T-helper 2 cell treated with Interferon-gamma antibody and Interleukin-4, amounts not matched to agents 100 ng/mL and 5 ng/mL, for 36 hours (primary cell): ENCODE measurements around the gene HOXC5. TPM values are rescaled to one million over a fixed set of nuclear protein-coding genes. Genes with fewer than 3 reads are reported as not detected.

Experiments used
- intact Hi-C: fragments of 100-400 bp; cut with micrococcal nuclease; formaldehyde crosslinking; loops from one replicate; pipeline ENCODE4 v1.15.1; 2023
- total RNA-seq: library from RNA; stranded (reverse); gene quantifications from 2 replicates; pipeline ENCODE4 v1.2.3, GENCODE V29; 2022

The HOXC5 gene
- total RNA-seq: not detected in 2 replicates

DNA sequence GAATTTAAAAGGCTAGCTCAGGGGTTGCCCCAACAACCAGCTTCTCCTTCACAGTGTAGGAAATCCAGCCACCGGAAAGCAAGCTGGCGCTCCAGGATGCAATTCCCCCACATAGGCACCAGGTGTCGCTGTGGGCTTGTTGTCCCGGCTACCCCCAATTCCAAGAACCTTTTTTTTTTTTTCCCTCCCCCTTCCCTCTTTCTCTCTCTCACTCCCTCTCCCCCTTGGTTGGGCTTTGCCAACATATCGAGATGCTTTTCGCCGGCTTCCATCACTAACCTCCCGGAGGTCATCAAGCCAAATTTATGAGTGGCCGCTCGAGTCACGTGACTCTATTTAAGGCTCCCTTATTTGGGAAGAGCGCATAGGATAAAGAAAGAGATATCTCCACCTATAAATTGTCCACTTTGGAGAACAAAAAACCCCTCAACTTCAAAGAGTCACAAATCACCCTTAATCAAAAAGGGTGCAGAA is at the start of gene HOXC5:
HOXC5 (plus strand) TSS at position 424 of the 474 bp plus-strand sequence. CDS start 73 bp downstream, outside the sequence.
- intact Hi-C loops: loop anchor here (1.0 to 5.0 kb wide), 4 partner anchors 16 to 159 kb away; no protein-coding TSS in a partner anchor

DNA sequence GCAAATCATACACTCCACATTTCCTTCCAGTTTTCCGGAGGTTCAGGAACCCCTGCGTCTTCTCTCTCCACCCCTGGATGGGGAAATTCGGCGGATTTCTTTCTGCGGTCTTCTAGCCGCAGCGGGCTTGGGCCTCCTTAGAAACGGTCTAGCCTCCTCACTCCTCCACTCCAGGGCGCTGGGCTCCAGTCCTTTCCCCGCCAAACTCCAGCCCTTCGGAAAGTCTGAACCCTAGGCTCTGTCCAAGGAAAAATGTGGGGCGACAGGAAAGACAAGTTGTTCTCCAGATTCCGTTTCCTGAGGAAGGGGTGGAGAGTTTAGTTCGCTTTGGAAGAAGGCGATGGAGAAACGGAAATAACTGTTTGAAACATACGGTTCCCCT is 49.3 kb upstream of the HOXC5 start:
- intact Hi-C loops: loop anchor here (5.0 kb wide), 1 partner anchor 49 kb away; the partner anchor contains the start of gene HOXC5

DNA sequence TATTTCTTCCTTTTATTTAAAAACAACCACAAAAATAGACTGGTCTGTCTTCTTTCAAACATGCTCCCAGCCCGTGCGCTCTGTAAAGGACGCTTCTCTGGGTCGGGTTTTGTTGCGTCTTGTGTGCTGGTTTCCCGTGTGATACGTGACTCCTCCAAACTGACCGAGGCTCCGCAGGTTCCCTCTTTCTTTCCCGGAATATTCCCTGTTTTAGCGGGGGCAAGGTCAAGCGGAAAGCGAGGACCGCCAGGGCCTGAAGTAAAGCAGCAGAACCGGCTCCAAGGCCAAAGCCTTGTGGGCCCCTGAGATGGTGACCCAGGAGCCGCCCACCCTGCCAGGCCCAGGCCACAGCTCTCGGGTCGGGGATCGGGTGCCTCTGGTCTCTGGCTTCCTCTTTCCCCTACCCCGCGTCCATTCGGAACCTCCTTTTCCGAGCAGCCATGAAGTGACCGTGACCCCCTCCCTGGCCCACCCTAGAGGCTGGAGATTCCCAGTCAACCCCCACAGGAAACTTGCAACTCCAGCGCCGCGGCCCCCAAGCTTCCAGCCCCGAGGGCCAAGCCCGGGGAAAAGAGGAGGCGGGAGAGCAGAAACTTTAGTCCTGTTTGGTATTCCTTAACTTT is 48.8 kb upstream of the HOXC5 start:
- intact Hi-C loops: loop anchor here (2.0 to 5.0 kb wide), 2 partner anchors 19 to 48 kb away; partner anchors contain the start of gene HOXC5

DNA sequence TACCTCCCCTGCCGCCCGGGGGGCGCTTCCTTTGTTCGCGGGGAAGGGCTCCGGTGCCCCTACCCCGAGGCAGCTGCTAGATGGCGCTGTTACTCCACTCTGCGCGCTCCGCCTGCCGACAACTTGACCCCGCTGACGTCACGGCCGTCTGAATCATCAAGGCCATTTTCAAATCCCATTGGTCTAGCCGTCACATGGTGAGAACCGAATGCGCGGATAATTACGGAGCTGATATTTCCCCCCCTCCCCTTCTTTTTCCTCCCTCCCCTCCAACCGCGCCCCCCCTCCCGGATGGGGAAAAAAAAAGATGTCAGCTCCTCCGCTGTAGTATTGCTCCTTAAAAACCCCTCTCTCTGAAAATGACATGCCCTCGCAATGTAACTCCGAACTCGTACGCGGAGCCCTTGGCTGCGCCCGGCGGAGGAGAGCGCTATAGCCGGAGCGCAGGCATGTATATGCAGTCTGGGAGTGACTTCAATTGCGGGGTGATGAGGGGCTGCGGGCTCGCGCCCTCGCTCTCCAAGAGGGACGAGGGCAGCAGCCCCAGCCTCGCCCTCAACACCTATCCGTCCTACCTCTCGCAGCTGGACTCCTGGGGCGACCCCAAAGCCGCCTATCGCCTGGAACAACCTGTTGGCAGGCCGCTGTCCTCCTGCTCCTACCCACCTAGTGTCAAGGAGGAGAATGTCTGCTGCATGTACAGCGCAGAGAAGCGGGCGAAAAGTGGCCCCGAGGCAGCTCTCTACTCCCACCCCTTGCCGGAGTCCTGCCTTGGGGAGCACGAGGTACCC is 47.8 kb upstream of the HOXC5 start, which contains the start of gene HOXC10:
HOXC10 (plus strand) TSS at position 246 of the 791 bp plus-strand sequence; CDS start at position 360, 114 bp downstream.
- intact Hi-C loops: loop anchor here (2.0 to 5.0 kb wide), 3 partner anchors 18 to 67 kb away; partner anchors contain the start of genes HOXC4 and HOXC5

DNA sequence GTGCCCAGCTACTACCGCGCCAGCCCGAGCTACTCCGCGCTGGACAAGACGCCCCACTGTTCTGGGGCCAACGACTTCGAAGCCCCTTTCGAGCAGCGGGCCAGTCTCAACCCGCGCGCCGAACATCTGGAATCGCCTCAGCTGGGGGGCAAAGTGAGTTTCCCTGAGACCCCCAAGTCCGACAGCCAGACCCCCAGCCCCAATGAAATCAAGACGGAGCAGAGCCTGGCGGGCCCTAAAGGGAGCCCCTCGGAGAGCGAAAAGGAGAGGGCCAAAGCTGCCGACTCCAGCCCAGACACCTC is 47.2 kb upstream of the HOXC5 start:
- intact Hi-C loops: loop anchor here (2.0 to 5.0 kb wide), 2 partner anchors 17 to 67 kb away; partner anchors contain the start of gene HOXC4

DNA sequence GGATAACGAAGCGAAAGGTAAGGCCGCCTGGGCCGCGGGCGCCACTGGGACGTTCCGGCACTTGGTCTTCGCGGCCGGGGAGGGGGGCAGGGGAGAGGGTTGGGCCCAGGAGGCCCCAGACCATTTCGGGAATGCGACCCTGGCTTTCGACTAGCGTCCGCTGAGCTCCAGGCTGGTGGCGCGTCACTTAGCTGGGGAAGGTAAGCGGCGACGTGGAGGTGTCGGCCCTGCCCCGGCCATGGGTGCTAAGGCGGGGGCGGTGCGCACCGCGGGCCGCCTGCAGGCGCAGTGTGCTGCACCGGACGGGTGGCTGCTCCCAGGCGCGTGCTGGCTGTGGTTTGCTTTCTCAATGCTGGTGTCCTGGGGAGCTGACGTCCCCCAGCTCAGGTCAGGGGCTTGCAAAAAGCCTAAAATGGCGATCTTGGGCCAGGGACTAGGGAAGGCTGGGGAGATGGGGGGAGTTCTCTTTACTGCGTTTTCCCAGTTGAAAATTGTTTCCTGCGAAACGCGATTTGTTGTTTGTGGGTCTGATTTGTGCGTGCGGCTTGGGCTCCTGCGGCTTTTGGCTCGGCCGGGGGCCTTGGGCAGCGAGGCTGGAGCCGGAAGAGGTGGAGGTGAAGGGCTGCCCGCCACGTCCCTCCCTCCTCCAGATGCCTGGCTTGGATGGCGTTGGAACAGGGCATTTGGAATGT is 46.7 kb upstream of the HOXC5 start:
- intact Hi-C loops: loop anchor here (2.0 to 5.0 kb wide), 2 partner anchors 17 to 66 kb away; partner anchors contain the start of gene HOXC4

DNA sequence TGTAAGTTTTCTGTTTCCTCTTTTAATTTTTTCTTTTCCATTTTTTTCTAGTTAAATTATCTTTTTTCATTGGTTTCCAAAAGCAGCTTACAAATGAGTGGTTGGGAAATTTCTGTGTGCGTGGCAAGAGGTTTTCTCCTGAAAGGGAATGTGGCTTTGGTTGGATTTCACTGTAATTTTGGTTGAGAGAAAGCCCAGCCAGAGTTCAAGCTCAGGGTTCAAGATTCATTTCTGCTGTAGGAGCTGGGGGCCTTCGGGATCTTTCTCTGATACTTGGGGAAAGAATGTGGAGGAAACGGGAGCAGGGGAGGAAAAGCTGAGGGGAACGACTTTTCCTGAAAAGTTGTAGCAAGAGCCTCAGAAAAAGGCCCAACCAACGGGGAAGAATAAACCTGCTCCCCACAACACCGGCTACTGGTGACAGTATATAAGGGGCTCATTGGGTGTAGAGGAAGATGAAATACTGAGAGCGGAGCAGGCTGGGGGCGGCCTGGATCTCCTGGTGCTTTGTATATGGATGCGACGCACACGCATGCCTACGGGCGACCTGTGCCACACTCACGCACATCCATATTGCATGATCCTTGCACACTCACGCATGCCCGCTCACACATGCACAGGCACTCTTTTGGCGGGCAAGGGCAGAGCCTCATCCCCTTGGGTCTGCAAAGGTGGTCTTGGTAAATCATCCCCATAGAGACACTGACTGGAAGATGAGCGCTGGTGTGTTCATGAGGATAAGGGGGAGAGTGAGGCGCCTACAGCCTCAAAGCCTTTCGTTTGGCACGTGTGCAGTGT is 46.0 kb upstream of the HOXC5 start:
- intact Hi-C loops: loop anchor here (5.0 kb wide), 1 partner anchor 65 kb away; the partner anchor contains the start of gene HOXC4

DNA sequence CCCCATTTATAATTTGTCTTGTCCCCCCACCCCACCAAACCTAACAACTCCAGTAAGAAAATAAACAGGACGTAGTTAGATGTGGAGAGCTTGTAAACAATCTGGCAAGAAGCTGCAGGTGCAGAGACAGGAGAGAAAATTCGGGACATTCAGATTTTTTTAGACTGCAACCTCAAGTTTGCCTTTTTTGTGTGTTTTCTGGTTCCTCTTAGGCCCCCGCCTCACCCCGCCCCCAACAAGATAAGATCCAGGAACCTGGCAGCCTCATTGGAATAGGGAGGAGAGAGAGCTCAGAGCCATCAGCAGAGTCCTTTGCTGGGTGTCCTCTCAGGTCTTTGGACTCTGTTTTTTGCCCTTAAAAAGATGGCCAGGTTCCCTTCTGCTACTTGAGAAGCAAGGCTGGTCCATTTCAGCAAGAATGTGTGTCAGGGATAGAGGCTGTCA is 45.0 kb upstream of the HOXC5 start:
- intact Hi-C loops: loop anchor here (5.0 kb wide), 1 partner anchor 64 kb away; the partner anchor contains the start of gene HOXC4

DNA sequence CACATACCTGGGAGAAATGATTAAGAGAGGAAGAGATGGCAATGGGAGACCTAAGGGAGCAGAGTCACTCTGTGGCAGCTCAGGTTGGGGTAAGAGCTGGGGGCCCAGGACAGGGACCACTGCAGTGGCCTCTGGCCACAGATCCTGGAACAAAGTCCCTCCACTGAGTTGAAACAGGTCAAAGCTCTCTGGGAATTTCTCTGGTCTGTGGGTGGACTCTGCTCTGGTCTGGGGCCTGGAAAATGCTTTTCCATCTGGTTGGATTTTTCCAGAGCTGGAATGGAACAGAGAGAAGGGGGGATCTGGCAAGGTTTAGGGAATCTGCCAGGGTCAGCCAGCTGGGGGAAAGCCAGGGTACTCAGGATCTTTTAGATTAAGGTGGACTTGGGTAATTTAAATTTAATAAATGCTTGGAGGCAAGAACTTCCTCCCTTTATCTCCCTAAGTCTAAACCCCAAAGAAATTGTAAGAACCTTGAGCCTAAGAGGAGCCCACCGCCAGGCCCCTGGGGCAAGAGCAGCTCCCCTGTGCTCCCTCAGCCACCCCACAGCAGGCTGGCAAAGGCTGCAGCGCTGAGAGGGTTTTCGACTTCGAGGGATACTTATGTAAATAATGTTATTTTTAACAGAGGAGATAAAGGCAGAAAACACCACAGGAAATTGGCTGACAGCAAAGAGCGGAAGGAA is 44.2 kb upstream of the HOXC5 start:
- intact Hi-C loops: loop anchor here (5.0 kb wide), 1 partner anchor 64 kb away; the partner anchor contains the start of gene HOXC4

DNA sequence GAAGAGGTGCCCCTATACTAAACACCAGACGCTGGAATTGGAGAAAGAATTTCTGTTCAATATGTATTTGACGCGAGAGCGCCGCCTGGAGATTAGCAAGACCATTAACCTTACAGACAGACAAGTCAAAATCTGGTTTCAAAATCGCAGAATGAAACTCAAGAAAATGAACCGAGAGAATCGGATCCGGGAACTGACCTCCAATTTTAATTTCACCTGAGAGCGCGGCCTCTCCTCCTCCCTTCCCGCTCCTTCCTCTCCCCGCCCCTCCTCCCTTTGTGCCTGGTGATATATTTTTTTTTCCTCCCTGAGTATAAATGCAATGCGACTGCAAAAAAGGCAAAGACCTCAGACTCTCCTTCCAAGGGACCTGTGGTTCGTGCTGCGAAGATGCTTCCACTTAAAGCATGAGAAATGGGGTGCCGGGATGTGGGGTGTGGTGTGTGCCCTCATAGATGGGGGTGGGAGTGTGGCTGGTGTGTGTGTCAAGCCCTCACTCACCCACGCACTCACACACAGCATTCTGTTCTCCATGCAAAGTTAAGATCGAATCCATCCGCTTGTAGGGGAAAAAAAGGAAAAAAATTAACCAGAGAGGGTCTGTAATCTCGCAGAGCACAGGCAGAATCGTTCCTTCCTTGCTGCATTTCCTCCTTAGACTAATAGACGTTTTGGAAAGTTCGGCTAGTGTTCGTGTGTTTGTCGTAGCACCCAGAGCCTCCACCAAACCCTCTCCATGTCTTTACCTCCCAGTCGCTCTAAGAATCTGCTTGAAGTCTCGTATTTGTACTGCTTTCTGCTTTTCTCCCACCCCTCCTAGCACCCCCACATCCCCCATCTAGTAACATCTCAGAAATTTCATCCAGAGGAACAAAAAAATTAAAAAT is 43.4 kb upstream of the HOXC5 start:
- intact Hi-C loops: loop anchor here (5.0 kb wide), 1 partner anchor 63 kb away; the partner anchor contains the start of gene HOXC4

DNA sequence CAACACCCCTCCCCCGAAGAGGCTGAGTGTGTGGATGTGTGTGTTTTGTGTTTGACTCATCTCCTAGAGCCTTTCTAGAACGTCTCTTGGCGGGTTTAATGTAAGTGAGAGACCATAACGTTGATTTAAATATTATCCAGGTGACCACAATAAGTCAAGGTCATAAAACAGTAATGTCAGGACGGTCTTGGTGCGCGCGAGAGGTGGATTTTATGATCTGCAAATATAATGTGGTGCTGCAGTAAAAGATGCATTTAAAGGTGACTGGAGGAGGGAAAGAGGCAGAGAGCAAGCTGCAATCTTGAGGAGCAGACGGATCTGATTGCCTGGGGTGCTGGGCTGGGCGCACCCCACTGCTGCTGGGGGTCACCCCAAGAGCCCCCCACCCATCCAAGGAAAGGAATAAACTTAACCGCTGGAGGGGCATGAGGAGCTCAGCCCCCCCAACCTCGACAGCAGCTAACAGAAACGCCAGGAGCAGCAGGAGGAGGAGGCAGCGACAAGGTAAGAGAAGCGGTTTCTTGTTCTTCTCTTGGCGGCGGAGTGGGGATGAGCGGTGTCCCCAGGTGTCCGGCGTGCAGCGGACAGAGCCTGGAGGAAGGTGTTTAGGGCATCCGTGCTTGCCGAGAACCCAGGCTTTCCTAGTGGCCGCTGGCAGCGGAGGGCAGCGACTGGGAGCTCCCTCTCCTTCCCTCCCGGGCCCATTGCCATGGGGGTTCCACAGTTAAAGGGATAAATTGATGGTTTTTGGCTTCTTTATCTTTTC is 42.4 kb upstream of the HOXC5 start:
- intact Hi-C loops: no loop called here

DNA sequence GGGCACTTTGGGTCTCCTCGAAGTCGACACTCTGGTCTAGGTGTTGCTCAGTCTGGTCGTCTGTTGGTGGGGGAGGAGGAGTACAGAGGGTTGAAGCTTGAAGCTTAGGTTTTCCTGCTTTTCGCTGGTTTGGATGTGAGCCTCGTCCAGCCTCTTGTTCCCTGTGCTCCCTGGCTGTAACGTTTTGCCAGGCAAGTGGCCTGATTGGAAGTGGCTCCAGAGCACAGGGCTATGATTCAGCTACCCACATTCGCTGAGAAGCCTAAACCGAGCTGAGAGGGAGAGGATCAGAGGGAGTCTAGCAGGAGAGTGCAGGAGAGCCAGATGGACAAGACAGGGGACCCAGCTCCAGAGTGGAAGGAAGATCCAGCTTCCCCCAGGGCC is 41.8 kb upstream of the HOXC5 start:
- intact Hi-C loops: no loop called here

DNA sequence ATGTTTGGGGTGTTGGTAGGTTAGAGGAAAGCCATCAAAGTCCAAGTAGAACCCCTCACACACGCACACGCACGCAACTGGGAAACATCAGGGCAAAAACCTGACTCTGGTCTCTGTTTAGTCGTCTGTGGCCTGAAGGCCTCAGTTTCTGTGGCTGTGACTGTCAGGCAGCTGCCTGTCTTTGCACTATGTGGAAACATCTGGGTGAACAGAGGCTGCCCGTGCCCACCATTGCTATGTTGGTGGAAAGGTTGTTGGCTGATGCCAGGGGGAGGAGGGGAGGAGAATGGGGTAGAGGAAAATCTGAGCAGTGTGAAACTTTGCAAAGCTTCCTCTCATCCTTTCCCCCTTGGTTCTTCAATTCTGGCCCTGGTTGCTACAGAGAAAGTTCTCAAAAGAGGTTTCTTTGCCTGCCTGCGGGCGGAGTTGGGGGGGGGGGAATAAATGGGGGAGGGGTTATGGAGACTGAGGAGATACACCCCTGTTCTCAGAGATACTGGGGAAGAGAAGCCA is 40.4 kb upstream of the HOXC5 start:
- intact Hi-C loops: no loop called here

DNA sequence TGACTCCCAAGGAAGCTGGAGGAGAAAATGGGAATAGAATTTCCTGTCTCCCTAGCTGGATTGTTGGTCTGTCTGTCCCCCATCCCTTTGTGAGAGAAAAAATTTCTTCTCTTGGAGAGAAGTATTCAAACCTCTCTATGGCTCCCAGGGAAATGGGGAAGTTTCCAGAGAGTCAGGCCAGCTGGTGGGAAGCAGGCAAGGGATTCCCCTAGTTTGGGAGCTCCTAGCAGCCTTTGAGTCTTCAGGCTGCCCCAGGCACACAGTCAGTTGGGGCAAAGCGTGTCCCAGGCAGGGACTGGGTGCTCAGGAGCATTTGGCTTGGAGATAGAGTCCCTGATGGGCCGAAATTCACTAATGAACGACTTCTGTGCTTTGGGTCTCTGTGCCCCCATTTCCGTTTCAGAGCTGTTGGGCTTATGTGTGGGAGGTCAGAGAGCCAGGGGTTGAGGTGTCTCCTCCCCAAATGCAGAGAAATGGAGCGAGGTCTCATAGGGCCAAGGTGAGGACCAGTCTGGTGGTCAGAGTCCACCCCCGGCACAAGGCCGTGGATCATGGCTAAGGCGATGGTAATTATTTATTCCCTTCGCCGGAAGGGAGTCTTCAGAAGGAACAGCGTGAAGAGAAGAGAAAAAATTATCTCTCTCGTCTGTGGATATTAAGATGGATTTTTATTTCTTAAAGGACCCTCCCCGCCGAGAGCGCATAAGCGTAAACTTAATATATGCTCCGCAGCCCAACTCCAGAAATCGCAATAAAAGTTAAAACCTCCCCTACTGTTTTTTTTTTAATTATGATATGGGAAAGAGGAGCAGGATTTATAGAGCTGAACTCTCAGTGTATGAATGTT is 39.5 kb upstream of the HOXC5 start:
- intact Hi-C loops: no loop called here

DNA sequence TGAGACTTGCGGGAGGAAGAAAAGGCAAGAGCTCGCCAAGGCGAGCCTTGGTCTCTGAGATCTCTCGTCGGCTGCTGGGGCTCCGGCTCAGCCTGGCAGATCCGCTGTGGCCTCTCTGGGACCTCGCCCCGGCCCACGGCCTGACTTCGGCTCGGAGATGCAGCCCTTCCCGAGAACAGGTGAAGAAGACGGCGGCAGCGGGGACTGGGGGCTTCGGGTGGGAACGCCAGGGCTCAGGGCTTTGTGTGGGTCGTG is 38.9 kb upstream of the HOXC5 start:
- intact Hi-C loops: no loop called here

DNA sequence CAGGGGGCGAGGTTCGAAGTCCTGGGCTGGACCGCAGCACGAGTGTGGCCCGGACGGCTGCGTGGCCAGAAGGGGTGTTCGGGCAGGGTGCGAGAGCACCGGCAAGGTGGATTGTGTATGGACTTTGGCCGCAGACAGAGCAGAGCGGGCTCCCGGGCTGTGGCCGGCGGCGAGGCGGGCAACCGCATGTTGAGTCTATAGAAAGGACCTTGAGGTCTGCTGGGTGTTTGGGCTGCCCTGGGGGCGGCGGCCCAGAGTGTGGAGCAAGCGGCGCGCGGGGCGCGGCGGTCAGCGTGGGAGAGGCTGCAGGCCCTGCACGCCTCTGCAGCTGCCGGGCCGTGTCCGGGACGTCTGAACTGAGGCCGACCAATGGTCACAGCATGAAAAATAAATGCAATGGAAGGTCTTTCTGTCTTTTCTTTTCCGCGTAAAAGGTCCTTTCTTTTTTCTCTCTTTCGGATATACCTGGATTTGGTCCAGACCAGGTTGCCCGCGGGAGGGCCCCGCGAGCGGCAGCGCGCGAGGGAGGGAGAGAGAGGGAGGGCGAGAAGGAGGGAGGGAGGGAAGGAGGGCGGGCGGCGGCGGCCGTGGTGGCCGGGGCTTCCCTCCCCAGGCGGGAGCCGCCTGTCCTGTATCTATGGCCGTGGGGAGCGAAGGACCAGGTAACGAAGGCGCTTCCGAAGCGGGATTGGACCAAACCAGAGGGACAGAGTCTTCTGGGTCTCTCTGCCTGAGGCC is 38.4 kb upstream of the HOXC5 start:
- intact Hi-C loops: loop anchor here (5.0 kb wide), 2 partner anchors 38 to 42 kb away; partner anchors contain the start of genes HOXC12 and HOXC5
